ENCODE data around the gene KRT3.
"Not testable (repeated sequence)": the region's sequence is repeated elsewhere in the genome, so short reads cannot be mapped to it uniquely, and the experiment has no call there.

The KRT3 gene

DNA sequence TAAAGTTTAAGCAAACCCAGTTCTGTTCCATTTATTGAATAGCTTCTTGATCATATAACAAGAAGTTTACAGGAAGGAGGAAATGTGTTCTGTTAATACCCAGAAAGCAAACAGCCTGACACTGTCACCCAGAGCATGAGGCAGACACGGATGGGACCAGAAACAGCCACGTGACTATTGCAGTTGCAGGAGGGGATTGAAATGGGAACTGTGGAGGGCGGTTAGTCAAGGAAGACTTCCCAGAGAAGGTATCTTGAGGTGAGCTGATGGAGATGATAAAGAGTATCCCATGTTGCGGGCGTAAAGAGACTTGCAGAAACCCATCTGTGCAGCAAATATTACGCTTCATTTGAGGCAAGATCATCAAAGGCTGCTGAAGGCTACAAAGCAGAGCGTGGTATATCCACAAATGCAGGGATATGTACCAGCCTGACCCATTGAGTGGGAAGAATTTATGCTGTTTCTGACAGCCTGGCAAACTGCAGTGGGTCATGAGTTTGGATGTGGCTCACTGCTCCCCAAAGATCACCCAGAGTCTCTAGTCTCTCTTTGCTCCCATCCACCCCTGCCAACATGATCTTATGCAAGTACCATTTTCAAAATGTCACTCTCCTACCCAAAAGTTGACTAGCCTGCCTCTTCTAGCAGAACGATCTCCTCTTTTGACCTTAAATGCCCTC is 39.5 kb downstream of the KRT3 start:
- DNase-seq = no peak

DNA sequence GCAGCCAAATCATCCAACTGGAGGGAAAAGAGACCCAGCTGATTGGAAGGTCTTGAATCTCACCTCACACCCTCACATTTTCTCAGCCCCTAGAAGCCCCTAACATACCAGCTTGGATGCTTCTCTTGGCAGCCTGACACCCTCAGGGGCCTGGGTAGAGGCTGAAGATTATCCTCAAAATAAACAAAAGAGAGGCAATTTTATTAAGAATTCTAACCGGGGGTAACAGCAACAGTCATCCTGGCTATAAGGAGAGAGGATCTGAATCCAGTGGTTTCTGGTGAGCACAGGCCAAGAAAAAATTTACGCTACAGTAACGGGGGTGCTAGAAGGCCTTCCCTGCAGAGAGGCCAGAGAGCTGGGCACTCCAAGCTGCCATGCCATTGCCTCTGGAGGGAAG is 40.4 kb downstream of the KRT3 start:
- no peak for DNase-seq

GRCh38 chr12:52754135-52754534 is 41.8 kb downstream of the KRT3 start:
- no peak for DNase-seq

DNA sequence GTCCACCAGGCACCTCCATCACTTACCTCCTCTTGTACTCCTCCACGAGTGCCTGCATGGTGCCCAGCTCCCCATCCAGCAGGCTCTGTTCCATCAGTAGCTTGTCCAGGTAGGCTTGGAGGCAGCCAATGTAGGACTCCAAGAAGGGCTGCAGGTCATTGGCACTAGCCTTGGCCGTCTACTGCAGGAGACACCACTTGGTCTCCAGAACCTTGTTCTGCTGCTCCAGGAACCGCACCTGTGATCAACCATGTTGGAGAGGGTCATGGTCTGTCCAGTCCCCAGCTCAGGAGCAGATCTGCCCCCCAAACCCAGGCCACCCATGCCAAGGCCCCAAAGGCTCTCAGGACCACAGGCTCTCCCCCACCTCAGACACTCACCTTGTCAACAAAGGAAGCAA is 42.6 kb downstream of the KRT3 start:
- no peak for DNase-seq

GRCh38 chr12:52752516-52752915 is 43.4 kb downstream of the KRT3 start:
- DNase-seq = no peak

DNA sequence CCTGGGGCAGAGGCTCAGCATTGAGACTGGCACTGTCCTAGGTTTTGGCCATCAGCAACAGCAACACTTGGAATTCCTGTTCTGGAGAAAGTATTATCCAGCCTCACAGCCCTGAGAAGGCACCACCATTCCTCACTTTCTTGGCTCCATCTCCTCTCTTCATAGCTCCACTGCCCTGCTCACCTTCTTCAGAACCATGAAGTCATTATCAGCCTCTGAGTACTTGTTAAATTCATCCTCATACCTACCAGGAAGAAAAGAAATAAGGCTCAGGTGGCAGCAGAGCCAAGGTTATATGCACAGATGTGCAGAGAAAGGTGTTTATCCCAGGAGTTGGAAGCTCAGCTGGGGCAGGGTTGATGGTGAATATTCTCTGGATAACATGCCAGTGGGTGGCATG is 44.1 kb downstream of the KRT3 start:
- DNase-seq = no peak

DNA sequence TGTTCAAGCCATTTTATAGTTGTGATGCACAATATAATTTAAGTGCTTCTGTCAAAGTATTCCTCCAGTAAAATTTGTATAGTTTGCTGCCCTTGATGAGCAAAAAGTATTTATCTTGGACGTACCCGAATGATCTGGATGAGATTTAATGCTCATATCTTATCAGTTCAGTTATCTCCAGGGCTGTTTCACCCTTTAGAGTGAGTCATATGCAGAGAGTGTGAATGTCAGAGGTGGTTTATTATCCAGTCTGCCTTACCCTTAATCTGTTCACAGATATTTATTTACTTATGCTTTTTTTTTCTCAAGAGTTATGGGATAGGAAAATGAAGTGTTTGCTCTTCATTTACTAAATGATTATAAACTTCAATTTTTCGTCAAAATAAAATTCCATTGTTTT is 45.4 kb downstream of the KRT3 start:
- not testable (repeated sequence) for DNase-seq

GRCh38 chr12:52749827-52750226 is 46.1 kb downstream of the KRT3 start:
- DNase-seq = no peak

GRCh38 chr12:52748578-52748977 is 47.3 kb downstream of the KRT3 start:
- no peak for DNase-seq

- no peak for DNase-seq
These were observed 50.4 kb downstream of the KRT3 start for GRCh38 chr12:52745554-52745953.

GRCh38 chr12:52744493-52745156 is 51.3 kb downstream of the KRT3 start:
- no peak for DNase-seq

DNA sequence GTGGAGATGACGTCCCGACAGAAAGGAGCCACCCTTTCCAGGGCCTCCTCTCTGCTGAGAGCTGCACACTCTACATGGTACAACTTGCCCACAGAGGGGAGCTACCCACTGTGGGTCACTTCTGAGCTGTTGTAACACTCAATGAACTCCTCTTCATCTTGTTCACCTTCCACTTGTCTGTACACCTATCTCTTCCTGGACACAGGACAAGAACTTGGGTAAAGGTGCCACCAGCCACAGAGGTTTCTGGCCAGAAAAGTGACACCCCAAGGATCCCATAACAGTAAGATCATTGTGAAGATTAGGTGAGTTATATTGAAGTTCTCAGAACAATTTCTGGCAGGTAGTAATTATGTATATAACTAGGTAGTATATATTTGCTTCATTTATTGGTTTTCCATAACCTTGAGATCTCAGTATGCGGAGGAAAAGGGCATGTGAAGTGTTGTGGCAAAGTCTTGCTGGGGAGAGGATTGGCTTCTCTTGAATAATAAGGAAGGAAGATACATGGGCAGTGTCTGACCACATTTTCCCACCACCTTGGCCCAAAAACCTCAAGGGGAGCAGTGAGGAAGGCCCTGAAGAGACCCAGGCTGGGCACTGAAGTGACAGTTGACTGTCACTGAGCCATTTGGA is 53.0 kb downstream of the KRT3 start:
- no peak for DNase-seq

- DNase-seq = no peak
These were observed 53.7 kb downstream of the KRT3 start for GRCh38 chr12:52742196-52742580.

DNA sequence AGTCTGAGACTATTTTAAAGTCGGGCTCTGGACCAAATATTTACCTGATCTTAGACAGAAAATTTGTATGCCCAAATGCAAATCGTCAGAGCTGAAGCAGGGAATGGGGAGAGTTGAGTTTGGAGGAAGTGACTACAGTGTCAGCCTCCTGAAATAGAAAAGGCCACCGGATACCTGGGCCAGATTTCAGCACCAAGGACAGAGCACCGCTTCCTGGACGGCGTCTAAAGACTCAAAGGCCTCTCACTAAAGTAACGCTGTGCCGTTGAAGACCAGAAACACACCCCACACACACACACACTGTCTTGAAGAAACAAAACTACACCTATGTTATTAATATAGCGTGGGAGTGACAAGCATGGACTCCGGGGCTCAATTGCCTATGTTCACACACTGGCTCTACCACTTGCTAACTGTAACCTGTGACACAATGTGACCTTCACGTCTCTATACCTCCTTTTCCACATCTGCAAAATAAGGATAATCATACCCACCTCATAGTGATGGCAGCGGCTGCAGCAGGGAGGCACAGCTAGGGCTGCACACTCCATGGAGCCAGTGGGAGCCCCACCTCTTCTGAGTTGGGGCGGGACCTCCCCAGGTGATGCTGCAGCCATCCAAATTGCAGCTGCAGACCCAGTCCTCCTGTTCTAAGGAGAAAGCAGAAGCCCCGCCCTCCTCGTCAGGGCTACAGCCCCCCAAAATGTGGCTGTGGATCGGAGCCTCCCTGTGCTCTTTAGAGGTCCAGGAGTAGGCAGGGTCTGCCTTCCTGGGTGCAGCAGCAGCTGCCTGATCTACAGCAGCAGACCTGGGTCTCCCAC is 54.3 kb downstream of the KRT3 start:
- DNase-seq = no peak

- peak; percentile 54 for DNase-seq
These were observed 55.3 kb downstream of the KRT3 start for GRCh38 chr12:52740584-52740983.

GRCh38 chr12:52739963-52740362 is 56.0 kb downstream of the KRT3 start:
- no peak for DNase-seq

All from NCI-H1092 (cell line).